Right lobe of liver (tissue), 6 donors: ENCODE data around the gene IL1RN. TPM values are rescaled to one million over a fixed set of nuclear protein-coding genes. Genes with fewer than 3 reads are reported as not detected.

ENCODE experiments used
- ATAC-seq, 4 donors: fragments of 200-7000 bp; cut with Tn5 transposase; one replicate each; pipeline ENCODE4 v1.9.1; 2020; ENCODE audit warnings: mild to moderate bottlenecking in 4 of 4, moderate library complexity in 4 of 4
- DNase-seq, 3 donors: peaks; one replicate each; pipeline ENCODE4 v3.0.0-alpha.2; 2020
- H3K27ac ChIP-seq, 3 donors: fragments of 200-600 bp; one replicate each; pipeline ENCODE4 v1.8.0; 2022
- H3K27me3 ChIP-seq, 2 donors: fragments of 200-600 bp; one replicate each; pipeline ENCODE4 v1.8.0; 2022
- H3K36me3 ChIP-seq, 4 donors: fragments of 200-600 bp; sonication (generic) in 1 of 4; one replicate each; pipeline versions ENCODE4 v1.5.1 to v1.8.0; 2017 to 2022; ENCODE audit warnings: control low read depth in 1 of 4
- H3K4me1 ChIP-seq, 4 donors: fragments of 200-600 bp; sonication (generic) in 1 of 4; one replicate each; pipeline versions ENCODE4 v1.5.1 to v1.8.0; 2017 to 2022; ENCODE audit warnings: control low read depth in 1 of 4
- H3K4me3 ChIP-seq, 3 donors: fragments of 200-600 bp; one replicate each; pipeline ENCODE4 v1.8.0; 2022
- H3K9me3 ChIP-seq, 4 donors: fragments of 200-600 bp; sonication (generic) in 1 of 4; one replicate each; pipeline versions ENCODE4 v1.5.1 to v1.8.0; 2017 to 2022; ENCODE audit warnings: control low read depth in 1 of 4
- POLR2A ChIP-seq: fragments of 450-650 bp; IDR thresholded peaks from one replicate; pipeline ENCODE4 v1.6.1; 2017; ENCODE audit warnings: antibody characterized with exemption, mild to moderate bottlenecking
- whole genome bisulfite sequencing: methylation state at CpG from one replicate; pipeline ENCODE4 v1.1.6; 2018; ENCODE audit warnings: low coverage, low lambda C conversion rate; ENCODE audit not compliant: insufficient coverage; ENCODE audit errors: missing lambda C conversion rate; 5-methylcytosine and 5-hydroxymethylcytosine counted together
- intact Hi-C, 2 donors: fragments of 100-400 bp; cut with DNase I; formaldehyde crosslinking; loops; one replicate each; pipeline versions ENCODE4 v1.11.2 to v1.14.1; 2022
- total RNA-seq, 6 experiments: library from RNA; depleted of rRNA in 2 of 6; stranded (reverse); fragments of >200 nt in 2 of 6; fragmentation: NEBNext Ultra II Directional in 3 of 6; extraction: Animal tissue kit (Norgen Biotek cat#: 25700) in 3 of 6; gene quantifications; one replicate each; pipeline versions ENCODE4 v1.1.0 to v1.2.4, GENCODE V29; 2016 to 2023
- TF ChIP-seq, protein P1 (sequence below), 4 donors: fragments of 200-600 bp in 3 of 4; fragments of 450-650 bp in 1 of 4; IDR thresholded peaks; one replicate each; pipeline versions ENCODE4 v1.5.1 to v1.8.0; 2016 to 2022; ENCODE audit warnings: antibody characterized with exemption in 4 of 4, mild to moderate bottlenecking in 2 of 4
- donor health status: DM: no; HTN: yes; CAD: no.
- donor health status: DM: no; HTN: no; CAD: no.
- donor health status: DM: no; HTN: no; CAD: no.
- donor health status: DM: no; HTN: yes; CAD: no.
- donor health status: DM: no; HTN: yes; CAD: no.

The IL1RN gene
- total RNA-seq, 6 experiments from 2014 or later = 14.5 to 98.1 (median 43.9) TPM

DNA sequence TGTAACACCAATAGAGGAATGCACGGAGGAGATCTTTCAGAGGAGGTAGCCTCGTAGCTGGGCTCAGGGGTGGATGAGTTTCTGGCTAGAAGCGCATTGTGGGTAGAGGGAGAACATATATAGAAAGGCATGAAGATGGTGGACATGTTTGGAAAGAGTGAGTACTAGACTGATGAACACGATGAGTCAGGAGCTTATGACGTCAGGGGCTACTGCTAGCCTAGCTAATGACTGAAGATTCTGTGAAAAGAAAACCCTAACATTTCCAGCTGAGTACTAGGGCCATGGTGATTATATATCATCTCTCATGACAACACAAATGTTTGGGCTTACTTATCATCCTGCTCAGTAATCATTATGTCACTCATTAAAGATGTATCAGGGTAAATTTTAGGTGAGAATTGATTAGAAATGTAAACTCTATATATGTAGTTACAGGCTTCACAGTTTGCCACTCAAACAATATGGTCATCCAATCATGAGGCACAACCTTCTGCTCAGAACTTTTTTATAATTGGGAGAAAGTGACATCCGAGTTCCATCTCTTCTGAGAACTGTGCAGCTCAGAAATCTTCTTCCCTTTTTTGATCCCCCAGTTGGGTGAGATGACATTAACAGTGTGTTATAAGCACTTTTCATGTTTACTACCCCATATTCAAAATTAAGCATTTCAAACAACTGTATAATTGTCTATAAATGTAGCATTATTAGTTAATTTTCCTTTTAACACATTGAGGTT, 22.2 kb upstream of the IL1RN start:
- Histone ChIP-seq H3K4me1 (no peaks in the 10 kb centered on the region), H3K36me3 (no peaks in the 10 kb centered on the region), H3K27ac (no peak overlapping the region), H3K27me3 (no peaks in the 10 kb centered on the region), H3K9me3 (no peaks in the 10 kb centered on the region), H3K4me3 (no peak overlapping the region)
- DNase-seq = no peak
- intact Hi-C loops = no loop called here
- ATAC-seq = no peak
- WGBS = 74% methylated on average over 6 of the region's 6 CpGs
- no peak for TF ChIP-seq POLR2A
- TF ChIP-seq, protein P1, sequence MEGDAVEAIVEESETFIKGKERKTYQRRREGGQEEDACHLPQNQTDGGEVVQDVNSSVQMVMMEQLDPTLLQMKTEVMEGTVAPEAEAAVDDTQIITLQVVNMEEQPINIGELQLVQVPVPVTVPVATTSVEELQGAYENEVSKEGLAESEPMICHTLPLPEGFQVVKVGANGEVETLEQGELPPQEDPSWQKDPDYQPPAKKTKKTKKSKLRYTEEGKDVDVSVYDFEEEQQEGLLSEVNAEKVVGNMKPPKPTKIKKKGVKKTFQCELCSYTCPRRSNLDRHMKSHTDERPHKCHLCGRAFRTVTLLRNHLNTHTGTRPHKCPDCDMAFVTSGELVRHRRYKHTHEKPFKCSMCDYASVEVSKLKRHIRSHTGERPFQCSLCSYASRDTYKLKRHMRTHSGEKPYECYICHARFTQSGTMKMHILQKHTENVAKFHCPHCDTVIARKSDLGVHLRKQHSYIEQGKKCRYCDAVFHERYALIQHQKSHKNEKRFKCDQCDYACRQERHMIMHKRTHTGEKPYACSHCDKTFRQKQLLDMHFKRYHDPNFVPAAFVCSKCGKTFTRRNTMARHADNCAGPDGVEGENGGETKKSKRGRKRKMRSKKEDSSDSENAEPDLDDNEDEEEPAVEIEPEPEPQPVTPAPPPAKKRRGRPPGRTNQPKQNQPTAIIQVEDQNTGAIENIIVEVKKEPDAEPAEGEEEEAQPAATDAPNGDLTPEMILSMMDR (IDR thresholded peaks at IDR 0.05) = no peak

DNA sequence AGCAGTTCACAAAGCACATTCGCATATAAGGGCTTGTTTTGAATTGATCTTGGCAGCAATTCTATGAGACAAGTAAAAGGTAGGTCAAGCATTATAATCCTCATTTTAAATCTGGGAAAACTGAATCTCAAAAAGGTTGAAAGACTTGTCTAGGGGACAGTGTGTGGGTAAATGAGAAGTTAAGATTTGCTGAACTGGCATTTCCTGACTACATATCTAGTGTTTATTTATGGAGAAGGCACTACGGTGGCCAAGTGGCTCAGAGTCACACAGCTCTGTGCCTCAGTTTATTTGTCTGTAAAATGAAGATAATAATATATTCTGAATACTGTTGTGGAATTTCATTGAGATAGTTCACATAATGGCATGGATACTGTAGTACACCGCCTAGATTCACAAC, 16.3 kb upstream of the IL1RN start:
- ATAC-seq = peak in 2 of 4 donors; percentile 9 to 31
- H3K9me3 ChIP-seq = no peaks in the 10 kb centered on the region
- no peaks in the 10 kb centered on the region for H3K27me3 ChIP-seq
- no peak for TF ChIP-seq POLR2A
- TF ChIP-seq, protein P1 (IDR thresholded peaks at IDR 0.05) = no peak
- H3K36me3 ChIP-seq = no peaks in the 10 kb centered on the region
- H3K4me3 ChIP-seq = no peak overlapping the region
- WGBS = 50% methylated on average over 3 of the region's 3 CpGs
- intact Hi-C loops = no loop called here
- no peak overlapping the region for H3K27ac ChIP-seq
- peaks cover 0 to 5% (median 0%) of the 10 kb centered on the region in 4 donors for H3K4me1 ChIP-seq
- DNase-seq = no peak

DNA sequence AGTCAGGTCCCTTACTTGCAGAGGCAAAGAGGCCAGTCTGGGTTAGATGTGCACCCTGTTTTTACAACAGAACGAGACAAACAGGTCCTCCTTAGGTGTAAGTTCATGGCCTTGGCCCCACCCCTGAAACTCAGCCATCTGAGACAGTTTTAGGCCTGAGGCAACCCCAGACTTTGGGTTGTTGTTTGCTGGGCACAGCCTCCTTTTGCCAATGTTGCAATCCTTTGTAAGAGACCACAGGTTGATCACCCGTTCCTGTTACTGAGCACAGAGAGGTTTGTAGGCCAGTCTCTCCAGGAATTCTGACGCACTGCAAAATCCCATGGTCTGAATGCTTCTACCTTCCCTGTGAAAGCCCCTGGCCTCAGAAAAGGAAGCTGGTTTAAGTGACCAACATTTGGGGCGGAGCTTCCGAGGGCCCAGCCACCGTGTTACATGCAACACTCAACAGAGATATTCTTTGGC, 15.5 kb upstream of the IL1RN start:
- TF ChIP-seq, protein P1 (IDR thresholded peaks at IDR 0.05) = no peak
- TF ChIP-seq POLR2A = no peak
- Histone ChIP-seq H3K9me3 (no peaks in the 10 kb centered on the region), H3K27ac (peak overlapping the region in 2 of 3 donors; percentile 20 to 52), H3K4me3 (no peak overlapping the region), H3K27me3 (no peaks in the 10 kb centered on the region), H3K36me3 (no peaks in the 10 kb centered on the region), H3K4me1 (peaks cover 0 to 5% (median 0%) of the 10 kb centered on the region in 4 donors)
- no peak for DNase-seq
- ATAC-seq = peak; percentile 70 to 93 (median 86)
- whole genome bisulfite sequencing = 28% methylated on average over 6 of the region's 6 CpGs
- intact Hi-C loops = no loop called here

DNA sequence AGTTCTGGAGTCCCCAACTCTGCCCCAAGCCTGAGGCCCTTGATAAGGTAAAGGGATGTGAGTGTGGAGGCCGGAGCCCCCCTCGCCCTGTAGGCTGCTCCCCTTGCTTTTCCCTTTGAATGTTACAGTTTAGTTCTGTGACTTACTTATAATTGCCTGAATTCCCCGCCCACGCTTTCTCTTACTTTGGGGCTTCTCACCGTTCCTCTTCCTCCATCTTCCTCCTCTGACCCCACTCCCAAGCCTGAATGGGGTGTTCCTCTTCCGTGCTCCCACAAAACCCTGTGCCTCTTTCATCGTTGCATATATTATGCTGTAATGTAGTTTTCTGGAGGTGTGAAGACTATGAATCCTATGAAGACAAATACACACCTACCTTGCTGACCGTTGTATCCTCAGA, 15.0 kb upstream of the IL1RN start:
- WGBS = 60% methylated on average over 8 of the region's 8 CpGs
- Histone ChIP-seq H3K36me3 (no peaks in the 10 kb centered on the region), H3K27me3 (no peaks in the 10 kb centered on the region), H3K4me3 (no peak overlapping the region), H3K4me1 (peaks cover 0 to 5% (median 0%) of the 10 kb centered on the region in 4 donors), H3K27ac (peak overlapping the region in 2 of 3 donors; percentile 20 to 52), H3K9me3 (no peaks in the 10 kb centered on the region)
- intact Hi-C loops = no loop called here
- DNase-seq (no peak), ATAC-seq (no peak)
- TF ChIP-seq, protein P1 (IDR thresholded peaks at IDR 0.05) = no peak
- no peak for TF ChIP-seq POLR2A
